Astrocyte of the spinal cord (primary cell): ENCODE data around the gene EIF4B.

Experiments used
- DNase-seq: peaks from one replicate; pipeline ENCODE4 v3.0.0; 2011; ENCODE audit warnings: low read depth, low spot score
- H3K4me3 ChIP-seq: 2 replicates; pipeline ENCODE4 v1.5.1; 2011; ENCODE audit warnings: low read depth, mild to moderate bottlenecking, low read length, moderate library complexity
- CTCF ChIP-seq: IDR thresholded peaks from 2 replicates; pipeline ENCODE4 v1.5.1; 2012; ENCODE audit warnings: low read depth, mild to moderate bottlenecking, low read length, inconsistent platforms
- in situ Hi-C: cut with HindIII; loops from 2 replicates; pipeline ENCODE4 v1.10.0; 2017; ENCODE audit warnings: low sequenced_read_pairs

The EIF4B gene

GRCh38 chr12:53053218-53054111, 47.2 kb downstream of the EIF4B start:
- in situ Hi-C loops: no loop called here
- DNase-seq: no peak
- peak overlapping the region; percentile 42 for H3K4me3 ChIP-seq
- TF ChIP-seq CTCF: peak; percentile 76

GRCh38 chr12:53054112-53054878, 48.0 kb downstream of the EIF4B start:
- TF ChIP-seq CTCF: no peak
- DNase-seq: peak; percentile 89
- peak overlapping the region; percentile 42 for H3K4me3 ChIP-seq
- in situ Hi-C loops: no loop called here

GRCh38 chr12:53055471-53056266, 49.4 kb downstream of the EIF4B start:
- in situ Hi-C loops: no loop called here
- no peak overlapping the region for H3K4me3 ChIP-seq
- DNase-seq: no peak
- TF ChIP-seq CTCF: no peak

- no peak overlapping the region for H3K4me3 ChIP-seq
- no peak for DNase-seq
- in situ Hi-C loops: no loop called here
- no peak for TF ChIP-seq CTCF
Measured at GRCh38 chr12:53056296-53056695, 50.0 kb downstream of the EIF4B start.

- in situ Hi-C loops: no loop called here
- no peak for DNase-seq
- no peak for TF ChIP-seq CTCF
- no peak overlapping the region for H3K4me3 ChIP-seq
Measured at GRCh38 chr12:53056901-53057300, 50.6 kb downstream of the EIF4B start.

GRCh38 chr12:53057816-53058500, 51.7 kb downstream of the EIF4B start:
- DNase-seq: no peak
- in situ Hi-C loops: no loop called here
- TF ChIP-seq CTCF: no peak
- H3K4me3 ChIP-seq: no peak overlapping the region
